Urothelium cell line (cell line): Measurements from ENCODE around the gene RPN1.
"Not testable (repeated sequence)": the region's sequence is repeated elsewhere in the genome, so short reads cannot be mapped to it uniquely, and the experiment has no call there.

ENCODE experiments used
- DNase-seq: peaks from one replicate; pipeline ENCODE4 v3.0.0; 2011; ENCODE audit warnings: low spot score, mixed read lengths
- FAIRE-seq: peaks from 2 replicates; lab custom pipeline; 2011; peaks lifted over from hg19 to GRCh38; lab: Jason Lieb, UNC

RPN1 gene

DNA sequence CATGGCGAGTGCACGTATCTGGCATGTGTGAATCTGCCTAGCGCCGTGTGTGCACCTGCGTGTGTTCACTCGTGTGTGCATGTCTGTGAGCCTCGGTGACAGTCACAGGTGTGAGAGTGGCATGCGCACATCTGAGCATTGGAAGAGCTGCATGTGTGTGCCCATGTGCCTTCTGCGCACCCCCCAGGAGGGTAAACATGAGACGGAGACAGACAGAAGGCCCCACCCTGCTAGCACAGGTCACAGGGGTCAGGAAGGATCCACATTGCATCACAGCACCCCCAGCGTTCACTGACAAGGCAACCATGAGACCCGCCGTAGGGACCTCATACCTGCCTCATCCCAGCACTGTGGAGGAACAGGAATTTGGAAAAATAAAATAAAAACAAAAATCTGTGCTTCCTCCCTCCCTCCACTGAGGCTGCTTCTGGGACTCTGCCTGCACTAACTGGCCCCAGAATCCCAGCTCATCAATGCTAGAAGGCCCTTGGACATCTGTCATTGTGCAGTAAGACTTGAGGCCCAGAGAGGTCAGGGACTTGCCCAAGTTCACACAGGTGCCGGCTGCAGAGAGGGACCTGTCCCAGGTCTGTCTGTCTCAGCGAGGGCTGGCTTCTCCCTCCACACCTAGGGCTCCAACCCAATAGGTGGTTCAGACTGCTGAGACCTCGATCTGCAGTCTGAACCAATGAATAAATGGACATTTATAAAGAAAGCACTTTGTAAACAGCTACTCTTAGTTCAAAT lies 37.4 kb downstream of the RPN1 start:
- FAIRE-seq = no peak
- no peak for DNase-seq

DNA sequence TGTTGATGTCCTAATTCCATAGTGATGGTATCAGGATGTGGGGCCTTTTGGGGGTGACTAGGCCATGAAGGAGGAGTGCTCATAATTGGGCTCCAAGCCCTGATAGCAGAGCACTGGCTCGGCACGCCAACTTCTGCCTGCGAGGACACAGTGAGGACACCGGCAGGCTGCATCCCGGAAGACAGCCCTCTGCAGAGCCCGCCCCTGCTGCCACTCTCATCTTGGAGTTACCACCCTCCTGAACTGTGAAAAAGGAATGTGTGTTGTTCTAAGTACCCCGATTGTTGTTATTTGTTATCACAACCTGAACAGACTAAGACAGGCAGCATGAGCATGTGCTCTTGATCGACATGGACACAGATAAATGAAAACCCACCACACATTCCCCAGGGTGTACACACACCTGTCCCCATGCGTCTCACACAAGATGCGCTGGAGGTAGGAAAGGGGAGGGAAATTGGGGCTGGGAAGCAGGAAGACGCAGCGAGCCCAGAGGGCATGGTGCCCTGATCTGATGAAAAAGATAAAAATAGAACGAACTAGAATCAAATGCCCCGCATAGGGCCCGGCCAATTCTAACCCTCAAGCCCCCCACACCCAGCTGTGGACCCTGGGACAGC lies 40.1 kb downstream of the RPN1 start:
- no peak for DNase-seq
- no peak for FAIRE-seq

DNA sequence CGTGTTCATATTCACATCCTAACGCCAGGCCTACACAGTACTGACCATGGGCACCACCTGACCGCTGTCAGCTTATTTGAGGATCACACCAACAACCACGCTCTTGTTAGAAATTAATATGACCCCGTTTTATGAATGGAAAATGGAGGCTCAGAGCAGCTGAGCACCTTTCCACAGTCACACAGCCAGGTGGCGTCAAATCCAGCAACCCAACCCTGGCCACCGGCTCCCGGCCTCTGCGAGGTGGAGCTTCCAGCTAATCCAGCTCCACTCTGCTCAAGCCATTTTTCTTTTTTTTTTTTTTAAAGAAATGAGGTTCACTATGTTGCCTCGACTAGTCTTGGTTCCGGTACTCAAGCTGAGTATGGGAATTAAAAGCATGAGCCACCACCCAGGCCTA lies 41.3 kb downstream of the RPN1 start:
- no peak for DNase-seq
- no peak for FAIRE-seq

DNA sequence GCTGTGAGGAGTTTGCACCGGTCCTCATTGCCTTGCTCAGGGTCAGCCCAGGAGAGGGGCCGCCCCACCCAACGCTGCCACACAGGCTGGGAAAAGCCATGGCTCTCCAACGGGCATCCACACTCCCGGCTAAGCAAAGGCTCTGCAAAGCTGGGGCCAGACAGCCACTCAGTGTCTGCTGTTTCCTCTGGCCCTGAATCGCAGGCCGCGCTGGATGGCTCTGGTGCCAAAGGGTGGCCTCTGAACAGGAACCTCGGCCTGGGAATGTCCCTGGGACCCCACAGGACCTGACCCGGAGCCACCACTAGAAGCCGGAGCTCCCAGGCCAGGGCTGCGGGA lies 42.9 kb downstream of the RPN1 start:
- DNase-seq (no peak), FAIRE-seq (no peak)

DNA sequence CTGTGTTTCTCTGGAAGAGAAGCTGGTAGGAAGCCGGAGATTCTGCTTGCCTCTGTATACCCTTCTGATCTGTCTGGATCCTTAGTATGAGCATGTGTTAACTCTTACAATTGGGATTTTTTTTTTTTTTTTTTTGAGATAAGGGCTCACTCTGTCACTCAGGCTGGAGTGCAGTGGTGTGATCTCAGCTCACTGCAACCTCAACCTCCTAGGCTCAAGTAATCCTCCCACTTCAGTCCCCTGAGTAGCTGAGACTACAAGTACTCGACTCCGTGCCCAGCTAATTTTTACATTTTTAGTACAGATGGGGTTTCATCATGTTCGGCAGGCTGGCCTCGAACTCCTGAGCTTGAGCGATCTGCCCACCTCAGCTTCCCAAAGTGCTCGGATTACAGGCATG lies 44.5 kb downstream of the RPN1 start:
- no peak for FAIRE-seq
- DNase-seq = no peak

DNA sequence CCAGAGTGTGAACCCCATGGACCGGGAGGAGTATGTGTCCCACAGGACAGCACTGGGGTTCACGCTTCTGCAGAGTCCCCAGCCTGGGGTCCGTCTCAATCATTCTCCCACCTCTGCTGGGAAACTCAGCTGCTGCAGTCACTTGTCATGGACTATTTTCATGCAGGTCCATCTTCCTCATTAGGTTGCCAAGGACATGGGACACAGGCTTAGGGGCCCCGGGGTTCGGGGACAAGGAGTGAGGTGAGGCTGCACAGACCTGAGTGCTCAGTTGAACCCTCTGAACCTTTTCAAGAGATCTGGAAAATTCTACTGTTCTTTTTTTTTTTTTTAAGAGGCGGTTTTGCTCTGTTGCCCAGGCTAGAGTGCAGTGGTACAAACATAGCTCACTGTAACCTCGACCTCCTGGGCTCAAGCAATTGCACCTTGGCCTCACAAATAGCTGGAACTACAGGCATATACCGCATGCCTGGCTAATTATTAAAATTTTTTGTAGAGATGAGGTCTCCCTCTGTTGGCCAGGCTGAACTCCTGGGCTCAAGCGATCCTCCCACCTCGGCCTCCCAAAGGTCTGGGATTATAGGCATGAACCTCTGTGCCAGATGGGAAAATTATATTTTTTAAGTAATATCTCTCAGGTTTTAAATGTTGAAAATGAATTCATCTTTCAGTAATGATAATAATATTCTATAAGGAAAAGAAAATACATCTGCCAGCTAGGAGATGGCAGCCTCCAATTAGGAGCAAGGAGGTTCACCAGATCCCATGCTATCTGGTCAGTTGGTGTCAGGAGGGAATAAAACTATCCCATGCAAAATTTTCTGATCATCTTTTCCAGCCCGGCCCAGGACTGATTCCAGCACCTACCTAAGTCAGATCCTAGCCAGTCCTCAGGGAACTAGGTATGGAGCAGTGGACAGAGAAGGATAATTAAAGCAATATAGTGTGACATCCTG lies 45.2 kb downstream of the RPN1 start:
- FAIRE-seq = no peak
- no peak for DNase-seq

DNA sequence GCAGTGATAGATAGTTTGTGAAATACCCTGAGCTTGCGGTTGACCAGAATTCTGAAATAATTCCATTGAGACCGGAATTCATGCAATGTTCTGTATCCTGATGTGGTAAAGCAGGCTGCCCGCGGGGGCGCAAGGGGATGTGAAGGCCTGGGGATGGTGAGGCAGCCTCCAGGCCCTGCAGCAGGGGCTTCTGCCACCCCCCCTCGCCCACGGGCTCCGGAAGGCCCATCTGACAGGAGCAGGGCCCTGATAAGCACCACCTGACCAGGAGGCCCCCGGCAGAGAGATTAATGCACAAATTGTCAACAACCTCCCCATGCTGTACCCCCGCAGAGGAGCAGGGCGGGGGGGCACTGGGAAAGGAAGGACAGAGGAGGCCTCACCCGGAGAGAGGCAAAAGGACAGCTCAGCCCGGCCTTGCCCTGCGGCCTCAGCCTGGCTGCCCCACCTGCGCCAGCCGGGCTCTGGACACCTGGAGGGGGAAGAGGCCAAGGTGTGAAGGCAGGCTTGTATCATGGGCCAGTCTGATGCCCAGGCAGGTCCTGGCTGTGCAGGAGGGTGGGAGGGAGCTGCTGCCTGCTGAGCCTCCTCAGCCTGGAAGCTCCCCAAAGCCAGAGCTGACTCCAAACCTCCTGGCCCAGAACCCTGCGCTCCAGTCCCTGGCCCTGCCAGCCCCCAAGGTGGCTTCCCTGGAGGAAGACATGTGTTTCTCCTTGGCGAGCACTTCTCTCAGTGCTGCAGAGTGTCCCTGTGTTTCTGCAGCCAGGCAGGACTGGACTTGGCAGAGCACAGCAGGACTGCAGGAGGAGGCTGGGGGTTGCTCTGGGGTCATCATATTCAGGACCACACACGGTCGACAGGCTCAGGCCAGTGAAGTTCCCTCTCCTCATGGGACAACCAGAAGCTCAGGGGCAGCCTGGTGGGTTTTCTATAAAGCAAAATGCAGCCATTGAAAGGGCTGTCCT lies 46.5 kb downstream of the RPN1 start:
- FAIRE-seq = no peak
- no peak for DNase-seq

DNA sequence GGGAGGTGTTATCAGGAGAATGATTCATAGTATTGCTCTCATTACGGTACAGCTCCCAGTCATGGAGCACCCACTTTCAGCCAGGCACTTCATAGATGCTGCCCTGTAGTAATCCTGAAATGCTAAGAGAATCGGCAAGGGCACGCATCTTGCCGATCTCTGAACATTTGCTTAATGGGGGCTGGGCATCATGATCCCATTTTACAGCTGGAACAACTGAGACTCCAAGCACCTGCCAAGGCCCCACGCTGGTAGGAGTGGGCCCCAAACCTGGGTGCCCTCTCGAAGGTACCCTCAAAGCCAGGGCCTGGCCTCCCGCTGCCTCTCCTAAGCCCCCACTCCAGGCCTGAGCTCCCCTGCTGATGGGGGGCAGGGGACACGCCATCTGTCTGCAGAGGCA lies 47.3 kb downstream of the RPN1 start:
- no peak for DNase-seq
- no peak for FAIRE-seq

DNA sequence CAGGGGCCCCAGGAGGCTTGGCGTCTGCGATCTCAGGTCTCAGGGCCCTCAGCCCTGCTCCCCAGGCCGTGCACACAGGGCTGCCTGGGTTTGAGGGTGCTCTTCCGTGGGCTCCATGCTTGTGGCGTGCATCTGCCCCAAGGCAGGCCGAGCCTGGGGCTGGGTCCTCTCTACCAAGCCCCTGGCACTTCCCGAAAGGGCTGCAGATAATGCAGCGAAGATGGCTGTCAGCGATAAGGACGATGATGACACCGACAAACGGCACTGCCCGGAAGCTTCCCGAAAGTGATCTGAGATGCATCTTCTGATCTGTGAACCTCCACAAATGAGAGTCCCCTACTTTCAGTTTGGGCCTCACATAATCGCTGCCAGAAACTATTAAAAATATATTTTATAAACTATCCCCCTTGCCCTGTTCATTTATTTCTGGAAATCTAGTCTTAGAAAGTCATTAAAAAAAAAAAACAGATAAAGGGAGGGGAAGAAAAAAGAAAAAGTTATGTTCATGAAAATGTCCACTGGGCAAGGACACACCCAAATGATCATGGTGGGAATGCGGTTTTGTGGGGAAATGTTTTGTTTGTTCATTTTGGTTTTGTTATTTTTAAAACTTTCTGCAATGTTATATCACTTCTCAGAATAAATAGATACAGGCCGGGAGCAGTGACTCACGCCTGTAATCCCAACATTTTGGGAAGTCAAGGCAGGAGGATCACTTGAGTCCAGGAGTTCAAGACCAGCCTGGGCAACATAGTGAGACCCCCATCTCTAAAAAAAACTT lies 51.5 kb downstream of the RPN1 start:
- FAIRE-seq (no peak), DNase-seq (no peak)

DNA sequence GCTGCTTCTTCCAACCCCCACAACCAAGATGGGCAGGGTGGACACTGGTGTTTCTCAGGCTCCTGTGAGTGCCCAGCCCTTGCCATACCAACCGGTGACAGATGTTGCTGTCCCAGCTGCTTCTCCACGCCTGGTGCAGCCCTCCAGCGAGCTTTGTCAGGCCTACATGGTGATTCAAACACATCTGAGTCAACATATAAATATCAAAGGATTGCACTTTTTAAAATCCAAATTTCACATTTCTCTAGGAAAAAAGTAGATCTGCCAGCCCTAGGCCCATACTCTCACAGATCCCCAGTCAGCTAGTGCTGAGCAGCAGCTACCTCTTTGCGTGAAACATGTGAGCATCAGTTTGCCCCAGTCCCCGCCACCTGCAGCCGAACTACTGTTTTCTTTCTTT lies 52.7 kb downstream of the RPN1 start:
- no peak for FAIRE-seq
- DNase-seq = no peak

DNA sequence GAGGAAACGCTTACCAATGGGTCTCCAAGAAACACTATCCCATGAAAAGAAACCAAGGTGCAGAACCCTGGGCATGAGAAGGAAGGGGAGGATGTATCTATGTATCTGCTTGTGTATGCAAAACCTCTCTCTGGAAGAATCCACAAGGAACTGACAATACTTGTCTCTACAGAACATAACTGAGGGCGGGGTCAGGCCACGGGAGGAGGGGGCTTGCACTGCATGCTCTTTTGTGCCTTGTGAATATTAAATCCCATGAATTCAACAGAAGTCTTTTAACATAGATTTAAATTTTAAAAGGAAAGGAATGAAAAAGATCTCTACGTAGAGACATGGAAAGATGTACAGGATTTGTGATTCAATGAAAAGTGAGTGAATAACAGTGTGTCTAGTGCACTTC lies 57.8 kb downstream of the RPN1 start:
- no peak for DNase-seq
- no peak for FAIRE-seq

DNA sequence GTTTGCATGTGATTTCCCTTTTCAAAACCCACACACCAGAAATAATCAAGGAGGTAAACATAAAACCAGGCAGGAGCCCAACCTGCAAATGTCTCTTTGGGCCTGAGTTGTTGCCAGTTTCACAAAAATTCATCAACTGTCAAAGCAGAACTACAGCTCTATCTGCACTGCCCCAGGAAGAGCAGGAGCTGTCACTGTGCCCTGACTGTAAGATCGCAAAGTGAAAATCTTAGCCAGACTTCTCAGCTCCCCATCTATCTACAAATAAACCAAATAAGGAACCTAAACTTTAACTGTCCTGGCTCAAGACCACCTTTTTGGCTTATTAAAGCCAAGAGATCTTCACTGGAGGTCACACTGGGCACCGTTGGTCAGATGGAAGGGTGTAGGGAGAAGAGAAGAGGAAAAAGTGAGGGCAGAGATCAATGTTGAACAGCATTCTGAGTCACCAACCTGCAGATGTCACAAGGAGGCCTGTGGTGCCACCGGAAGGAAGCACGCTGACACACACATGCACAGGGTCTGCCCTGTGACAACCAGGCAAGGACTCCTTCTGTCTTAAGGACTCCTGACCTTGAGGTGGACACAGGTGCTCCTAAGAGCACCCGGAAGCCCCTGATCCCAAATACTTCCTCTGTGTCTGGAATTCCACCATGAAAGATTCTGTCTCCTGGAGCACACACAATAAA lies 58.7 kb downstream of the RPN1 start:
- DNase-seq = no peak
- no peak for FAIRE-seq

DNA sequence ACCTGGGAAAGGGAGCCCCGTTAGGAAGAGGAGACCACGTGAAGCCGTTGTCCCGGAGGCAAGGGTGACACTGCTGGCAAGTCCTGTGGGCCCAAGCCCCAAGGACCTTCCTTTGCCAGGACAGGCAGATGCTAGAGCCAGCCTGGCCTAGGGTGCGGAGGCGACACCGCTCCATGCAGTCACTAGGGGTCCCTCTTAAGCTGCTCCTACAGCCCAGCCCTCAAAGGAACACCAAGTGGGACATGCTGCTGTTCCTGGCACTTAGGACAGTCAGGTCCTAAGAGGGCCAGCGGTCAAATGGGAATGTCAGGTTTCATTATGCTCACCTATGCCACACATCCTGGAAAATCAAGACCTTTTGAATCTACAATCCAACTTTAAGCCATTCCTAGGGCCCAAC lies 59.7 kb downstream of the RPN1 start:
- no peak for FAIRE-seq
- no peak for DNase-seq

DNA sequence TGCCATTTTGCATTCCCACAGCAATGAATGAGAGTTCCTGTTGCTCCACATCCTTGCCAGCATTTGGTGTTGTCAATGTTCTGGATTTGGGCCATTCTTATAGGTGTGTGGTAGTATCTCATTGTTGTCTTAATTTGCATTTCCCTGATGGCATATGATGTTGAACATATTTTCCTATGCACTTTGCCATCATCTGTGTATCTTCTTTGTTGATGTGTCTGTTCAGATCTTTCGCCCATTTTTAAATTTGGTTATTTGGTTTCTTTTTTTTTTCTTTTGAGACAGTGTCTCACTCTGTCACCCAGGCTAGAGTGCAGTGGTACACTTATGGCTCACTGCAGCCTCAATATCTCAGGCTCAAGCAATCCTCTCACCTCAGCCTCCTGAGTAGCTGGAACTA lies 60.6 kb downstream of the RPN1 start:
- not testable (repeated sequence) for FAIRE-seq, DNase-seq

DNA sequence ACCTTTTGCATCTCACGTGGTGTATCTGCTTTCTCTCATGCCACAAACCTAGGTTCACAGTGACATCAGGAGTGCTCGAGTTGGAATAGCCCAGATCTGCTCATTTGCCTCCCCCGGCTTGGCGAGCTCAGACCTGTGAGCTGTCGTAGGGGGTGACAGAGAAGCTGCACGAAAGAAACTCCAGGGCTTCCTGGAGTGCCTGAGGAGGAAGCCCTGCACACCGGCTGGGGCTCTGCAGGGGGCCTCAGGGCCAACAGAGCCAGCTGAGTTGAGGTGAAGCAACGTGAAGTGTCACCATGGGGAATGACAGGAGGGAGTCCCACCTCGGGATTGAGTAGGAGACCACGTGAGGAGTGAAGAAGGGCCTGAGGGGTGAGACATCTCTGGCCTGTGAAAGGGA lies 62.5 kb downstream of the RPN1 start:
- FAIRE-seq (no peak), DNase-seq (no peak)

DNA sequence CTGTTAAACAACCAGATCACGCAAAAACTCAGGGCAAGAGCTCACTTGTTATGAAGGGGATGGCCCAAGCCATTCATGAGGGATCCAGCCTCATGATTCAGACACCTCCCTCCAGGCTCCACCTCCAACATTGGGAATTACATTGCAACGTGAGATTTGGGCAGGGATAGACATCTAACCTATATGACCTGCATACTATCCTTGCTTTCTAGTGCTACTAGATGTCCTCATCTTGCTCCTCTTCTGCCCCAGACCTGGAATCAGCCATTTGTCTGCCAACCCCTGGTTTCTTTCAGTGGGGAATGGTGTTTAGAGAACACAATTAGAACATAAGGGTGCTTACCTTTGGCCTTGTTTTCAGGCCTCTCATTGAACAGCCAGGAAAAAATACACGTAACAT lies 63.2 kb downstream of the RPN1 start:
- FAIRE-seq (no peak), DNase-seq (no peak)

DNA sequence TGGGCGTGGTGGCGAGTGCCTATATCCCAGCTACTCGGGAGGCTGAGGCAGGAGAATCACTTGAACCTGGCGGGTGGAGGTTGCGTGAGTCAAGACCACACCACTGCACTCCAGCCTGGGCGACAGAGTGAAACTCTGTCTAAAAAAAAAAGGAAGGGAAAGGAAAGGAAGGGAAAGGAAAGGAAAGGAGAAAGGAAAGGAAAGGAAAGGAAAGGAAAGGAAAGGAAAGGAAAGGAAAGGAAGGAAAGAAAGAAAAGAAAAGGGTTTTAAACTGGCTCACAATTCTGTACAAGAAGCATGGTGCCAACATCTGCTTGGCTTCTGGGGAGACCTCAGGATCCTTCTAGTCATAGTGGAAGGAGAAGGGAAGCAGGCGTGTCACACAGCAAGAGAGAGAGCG lies 63.7 kb downstream of the RPN1 start:
- not testable (repeated sequence) for DNase-seq, FAIRE-seq

DNA sequence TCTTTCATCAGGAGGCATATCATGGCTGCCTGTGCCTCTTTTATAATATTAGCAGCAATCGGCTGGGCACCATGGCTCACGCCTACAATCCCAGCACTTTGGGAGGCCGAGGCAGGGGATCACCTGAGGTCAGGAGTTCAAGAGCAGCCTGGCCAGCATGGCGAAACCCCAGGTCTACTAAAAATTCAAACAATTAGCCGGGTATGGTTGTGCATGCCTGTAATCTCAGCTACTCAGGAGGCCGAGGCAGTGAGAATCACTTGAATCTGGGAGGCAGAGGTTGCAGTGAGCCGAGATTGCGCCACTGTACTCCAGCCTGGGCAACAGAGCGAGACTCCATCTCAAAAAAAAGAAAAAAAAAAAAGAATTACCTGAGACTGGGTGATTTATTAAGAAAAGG lies 64.2 kb downstream of the RPN1 start:
- FAIRE-seq, DNase-seq: not testable (repeated sequence)

DNA sequence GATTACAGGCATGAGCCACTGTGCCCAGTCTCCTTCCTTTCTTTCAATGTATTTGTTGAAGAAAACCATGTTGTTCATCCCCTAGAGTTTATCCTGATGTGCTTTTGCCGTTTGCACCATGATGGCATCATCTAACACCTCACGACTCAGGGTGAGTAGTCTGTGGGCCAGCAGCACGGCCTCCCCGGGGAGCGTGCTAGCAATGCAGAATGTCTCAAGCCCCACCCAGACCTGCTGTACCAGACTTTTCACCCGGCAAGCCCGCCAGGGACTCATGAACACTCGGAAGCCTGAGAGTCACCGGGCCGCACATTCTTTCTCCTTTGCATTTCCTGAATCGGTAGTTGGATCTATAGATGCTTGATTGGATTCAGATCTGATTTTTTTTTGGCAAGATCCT lies 64.6 kb downstream of the RPN1 start:
- no peak for FAIRE-seq
- no peak for DNase-seq
